Liver (tissue), 3 donors: Measurements from ENCODE around the gene LYRM4.

Experiments
- EGR1 ChIP-seq, 2 donors: IDR thresholded peaks; 2 replicates each; pipeline ENCODE4 v1.6.1; 2016 to 2018; ENCODE audit warnings: antibody characterized with exemption in 2 of 2, low read depth in 2 of 2
- FOXA1 ChIP-seq: IDR thresholded peaks from 2 replicates; pipeline ENCODE4 v1.6.1; 2016; ENCODE audit warnings: antibody characterized with exemption
- FOXA2 ChIP-seq: IDR thresholded peaks from 2 replicates; pipeline ENCODE4 v1.6.1; 2016; ENCODE audit warnings: antibody characterized with exemption
- GABPA ChIP-seq, 2 donors: IDR thresholded peaks in 1 of 2; conservative IDR thresholded peaks in 1 of 2; 2 replicates each; pipeline ENCODE4 v1.6.1; 2016; ENCODE audit warnings: antibody characterized with exemption in 2 of 2, mild to moderate bottlenecking in 1 of 2, moderate library complexity in 1 of 2
- TAF1 ChIP-seq: conservative IDR thresholded peaks from 2 replicates; pipeline ENCODE4 v1.6.1; 2016; ENCODE audit warnings: antibody characterized with exemption, mild to moderate bottlenecking
- YY1 ChIP-seq: IDR thresholded peaks from 2 replicates; pipeline ENCODE4 v1.6.1; 2016; ENCODE audit warnings: antibody characterized with exemption, mild to moderate bottlenecking
- TF ChIP-seq, protein P1 (sequence below): fragments of 150-350 bp; IDR thresholded peaks from 2 replicates; pipeline ENCODE4 v1.5.1; 2017; ENCODE audit warnings: improper control_type of control experiment, low read depth, low read length; ENCODE audit not compliant: missing input control
- TF ChIP-seq, protein P2 (sequence below): IDR thresholded peaks from 2 replicates; pipeline ENCODE4 v1.6.1; 2016; ENCODE audit warnings: antibody characterized with exemption, mild to moderate bottlenecking
- TF ChIP-seq, protein P3 (sequence below): IDR thresholded peaks from 2 replicates; pipeline ENCODE4 v1.6.1; 2016; ENCODE audit warnings: antibody characterized with exemption
- donor health status: healthy.
- donor health status: healthy.

DNA sequence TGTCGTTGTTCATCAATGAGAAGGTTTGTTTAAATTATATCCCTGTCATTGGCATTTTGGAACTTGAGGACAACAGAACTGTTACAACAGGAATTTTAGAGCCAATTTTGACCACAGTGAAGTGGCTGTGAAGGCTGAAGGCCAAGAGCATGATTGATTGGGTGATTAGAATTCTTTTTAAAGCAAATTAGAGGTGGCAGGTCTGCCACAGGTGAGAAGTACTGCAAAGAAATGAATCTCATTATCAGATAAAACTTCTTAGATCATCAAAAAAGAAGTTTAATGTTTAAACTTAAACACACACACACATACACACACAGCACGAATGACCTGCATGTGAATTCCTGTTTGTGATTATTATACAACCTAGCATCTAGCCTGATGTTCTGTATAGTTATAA is 32.9 kb upstream of the LYRM4 start:
- TF ChIP-seq GABPA (IDR thresholded peaks at IDR 0.05 in 1 of 2, conservative IDR thresholded peaks at IDR 0.05 in 1 of 2) (no peak), YY1 (no peak), TAF1 (no peak), EGR1 (IDR thresholded peaks at IDR 0.05; ENCODE audit: low read depth in 2 of 2) (no peak), FOXA1 (no peak), FOXA2 (no peak)
- TF ChIP-seq, protein P1, sequence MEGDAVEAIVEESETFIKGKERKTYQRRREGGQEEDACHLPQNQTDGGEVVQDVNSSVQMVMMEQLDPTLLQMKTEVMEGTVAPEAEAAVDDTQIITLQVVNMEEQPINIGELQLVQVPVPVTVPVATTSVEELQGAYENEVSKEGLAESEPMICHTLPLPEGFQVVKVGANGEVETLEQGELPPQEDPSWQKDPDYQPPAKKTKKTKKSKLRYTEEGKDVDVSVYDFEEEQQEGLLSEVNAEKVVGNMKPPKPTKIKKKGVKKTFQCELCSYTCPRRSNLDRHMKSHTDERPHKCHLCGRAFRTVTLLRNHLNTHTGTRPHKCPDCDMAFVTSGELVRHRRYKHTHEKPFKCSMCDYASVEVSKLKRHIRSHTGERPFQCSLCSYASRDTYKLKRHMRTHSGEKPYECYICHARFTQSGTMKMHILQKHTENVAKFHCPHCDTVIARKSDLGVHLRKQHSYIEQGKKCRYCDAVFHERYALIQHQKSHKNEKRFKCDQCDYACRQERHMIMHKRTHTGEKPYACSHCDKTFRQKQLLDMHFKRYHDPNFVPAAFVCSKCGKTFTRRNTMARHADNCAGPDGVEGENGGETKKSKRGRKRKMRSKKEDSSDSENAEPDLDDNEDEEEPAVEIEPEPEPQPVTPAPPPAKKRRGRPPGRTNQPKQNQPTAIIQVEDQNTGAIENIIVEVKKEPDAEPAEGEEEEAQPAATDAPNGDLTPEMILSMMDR, result no peak
- TF ChIP-seq, protein P2, sequence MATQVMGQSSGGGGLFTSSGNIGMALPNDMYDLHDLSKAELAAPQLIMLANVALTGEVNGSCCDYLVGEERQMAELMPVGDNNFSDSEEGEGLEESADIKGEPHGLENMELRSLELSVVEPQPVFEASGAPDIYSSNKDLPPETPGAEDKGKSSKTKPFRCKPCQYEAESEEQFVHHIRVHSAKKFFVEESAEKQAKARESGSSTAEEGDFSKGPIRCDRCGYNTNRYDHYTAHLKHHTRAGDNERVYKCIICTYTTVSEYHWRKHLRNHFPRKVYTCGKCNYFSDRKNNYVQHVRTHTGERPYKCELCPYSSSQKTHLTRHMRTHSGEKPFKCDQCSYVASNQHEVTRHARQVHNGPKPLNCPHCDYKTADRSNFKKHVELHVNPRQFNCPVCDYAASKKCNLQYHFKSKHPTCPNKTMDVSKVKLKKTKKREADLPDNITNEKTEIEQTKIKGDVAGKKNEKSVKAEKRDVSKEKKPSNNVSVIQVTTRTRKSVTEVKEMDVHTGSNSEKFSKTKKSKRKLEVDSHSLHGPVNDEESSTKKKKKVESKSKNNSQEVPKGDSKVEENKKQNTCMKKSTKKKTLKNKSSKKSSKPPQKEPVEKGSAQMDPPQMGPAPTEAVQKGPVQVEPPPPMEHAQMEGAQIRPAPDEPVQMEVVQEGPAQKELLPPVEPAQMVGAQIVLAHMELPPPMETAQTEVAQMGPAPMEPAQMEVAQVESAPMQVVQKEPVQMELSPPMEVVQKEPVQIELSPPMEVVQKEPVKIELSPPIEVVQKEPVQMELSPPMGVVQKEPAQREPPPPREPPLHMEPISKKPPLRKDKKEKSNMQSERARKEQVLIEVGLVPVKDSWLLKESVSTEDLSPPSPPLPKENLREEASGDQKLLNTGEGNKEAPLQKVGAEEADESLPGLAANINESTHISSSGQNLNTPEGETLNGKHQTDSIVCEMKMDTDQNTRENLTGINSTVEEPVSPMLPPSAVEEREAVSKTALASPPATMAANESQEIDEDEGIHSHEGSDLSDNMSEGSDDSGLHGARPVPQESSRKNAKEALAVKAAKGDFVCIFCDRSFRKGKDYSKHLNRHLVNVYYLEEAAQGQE, result no peak
- TF ChIP-seq, protein P3, sequence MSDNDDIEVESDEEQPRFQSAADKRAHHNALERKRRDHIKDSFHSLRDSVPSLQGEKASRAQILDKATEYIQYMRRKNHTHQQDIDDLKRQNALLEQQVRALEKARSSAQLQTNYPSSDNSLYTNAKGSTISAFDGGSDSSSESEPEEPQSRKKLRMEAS, result no peak
